Fibroblast of lung (primary cell): ENCODE results near the gene GM2A. TPM values are rescaled to one million over a fixed set of nuclear protein-coding genes. Genes with fewer than 3 reads are reported as not detected.
"Not testable (repeated sequence)": the region's sequence is repeated elsewhere in the genome, so short reads cannot be mapped to it uniquely, and the experiment has no call there.

Experiments used
- DNase-seq, 2 donors: peaks; one replicate each; pipeline versions ENCODE4 v3.0.0 to v3.0.0-alpha.2; 2010; ENCODE audit warnings: low read depth in 2 of 2
- H2AFZ ChIP-seq: 2 replicates; pipeline ENCODE4 v1.5.1; 2012; ENCODE audit warnings: low read length, control low read depth, inconsistent platforms
- H3K27ac ChIP-seq: 2 replicates; pipeline ENCODE4 v1.5.1; 2011; ENCODE audit warnings: low read length, control low read depth; ENCODE audit not compliant: insufficient read depth
- H3K27me3 ChIP-seq: 2 replicates; pipeline ENCODE4 v1.5.1; 2011; ENCODE audit warnings: mild to moderate bottlenecking, low read length; ENCODE audit not compliant: control insufficient read depth, insufficient read depth
- H3K36me3 ChIP-seq: 2 replicates; pipeline ENCODE4 v1.5.1; 2011; ENCODE audit warnings: low read length; ENCODE audit not compliant: control insufficient read depth, insufficient read depth
- H3K4me1 ChIP-seq: 2 replicates; pipeline ENCODE4 v1.5.1; 2011; ENCODE audit warnings: low read length; ENCODE audit not compliant: control insufficient read depth, insufficient read depth; ENCODE audit errors: extremely low read depth
- H3K4me2 ChIP-seq: 2 replicates; pipeline ENCODE4 v1.5.1; 2011; ENCODE audit warnings: low read length, control low read depth; ENCODE audit not compliant: insufficient read depth; ENCODE audit errors: extremely low read depth
- H3K4me3 ChIP-seq, 4 experiments: fragments of 200-600 bp in 1 of 4; sonication (generic) in 1 of 4; replicated peaks in 1 of 4; 2 replicates each; pipeline ENCODE4 v1.5.1; 2011 to 2016; ENCODE audit warnings: low read length in 4 of 4, low read depth in 3 of 4, mild to moderate bottlenecking in 3 of 4, control low read depth in 2 of 4, inconsistent platforms in 1 of 4, mixed read lengths in 1 of 4; ENCODE audit not compliant: insufficient read depth in 1 of 4; ENCODE audit errors: control extremely low read depth in 1 of 4
- H3K79me2 ChIP-seq: 2 replicates; pipeline ENCODE4 v1.5.1; 2012; ENCODE audit warnings: mild to moderate bottlenecking, low read length, inconsistent platforms; ENCODE audit not compliant: control insufficient read depth, insufficient read depth
- H3K9ac ChIP-seq: 2 replicates; pipeline ENCODE4 v1.5.1; 2011; ENCODE audit warnings: mild to moderate bottlenecking, low read length, control low read depth; ENCODE audit not compliant: insufficient read depth
- H3K9me3 ChIP-seq: 2 replicates; pipeline ENCODE4 v1.5.1; 2012; ENCODE audit warnings: low read depth, low read length; ENCODE audit not compliant: control insufficient read depth, insufficient read depth
- H4K20me1 ChIP-seq: 2 replicates; pipeline ENCODE4 v1.5.1; 2011; ENCODE audit warnings: low read length; ENCODE audit not compliant: control insufficient read depth, insufficient read depth; ENCODE audit errors: extremely low read depth
- EZH2 ChIP-seq: IDR thresholded peaks from 2 replicates; pipeline ENCODE4 v1.5.1; 2012; ENCODE audit warnings: low read length, control low read depth, mild to moderate bottlenecking; ENCODE audit errors: missing control alignments
- polyA plus RNA-seq, 2 donors: library from polyadenylated mRNA; depleted of rRNA in 1 of 2; stranded (reverse) in 1 of 2; unstranded in 1 of 2; fragments of >200 nt; gene quantifications; 2 replicates each; pipeline ENCODE4 v1.2.1, GENCODE V29; 2011 to 2012; ENCODE audit warnings: missing spikeins in 1 of 2
- total RNA-seq: library from RNA; depleted of rRNA; stranded (reverse); fragments of >200 nt; gene quantifications from 2 replicates; pipeline ENCODE4 v1.2.1, GENCODE V29; 2014
- TF ChIP-seq, protein P1 (sequence below), 2 donors: IDR thresholded peaks in 1 of 2; conservative IDR thresholded peaks in 1 of 2; 1 replicate in 1 of 2; 2 replicates in 1 of 2; pipeline ENCODE4 v1.5.1; 2011 to 2012; ENCODE audit warnings: low read length in 2 of 2, control low read depth in 1 of 2, inconsistent platforms in 1 of 2, low read depth in 1 of 2, mild to moderate bottlenecking in 1 of 2

The GM2A gene
- total and polyA plus RNA-seq, 2 donors (not counting 1 experiment from before 2014, with no cell fraction given), result 11.9 to 28.2 TPM

DNA sequence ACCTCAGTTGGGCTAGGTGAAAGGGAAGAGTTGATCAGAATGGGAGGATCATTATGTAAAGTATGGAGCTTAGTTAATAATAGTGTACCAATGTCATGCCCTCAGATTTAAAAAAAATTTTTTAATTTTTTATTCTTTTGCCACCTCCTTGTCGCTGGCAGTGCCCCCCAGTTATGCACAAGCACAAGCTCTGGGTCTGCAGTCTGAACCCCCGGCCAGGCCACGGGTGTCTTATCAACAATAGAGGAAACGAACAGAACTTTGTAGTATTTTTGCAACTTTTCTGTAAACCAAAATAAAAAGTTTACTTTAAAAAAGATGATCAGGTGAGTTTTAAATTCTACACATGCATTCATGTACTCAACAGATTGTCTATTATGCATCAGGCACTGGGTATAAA is 1.4 kb upstream of the GM2A start:
- H3K4me3 ChIP-seq, result no peak overlapping the region
- no peaks in the 10 kb centered on the region for H3K36me3 ChIP-seq
- TF ChIP-seq, protein P1, sequence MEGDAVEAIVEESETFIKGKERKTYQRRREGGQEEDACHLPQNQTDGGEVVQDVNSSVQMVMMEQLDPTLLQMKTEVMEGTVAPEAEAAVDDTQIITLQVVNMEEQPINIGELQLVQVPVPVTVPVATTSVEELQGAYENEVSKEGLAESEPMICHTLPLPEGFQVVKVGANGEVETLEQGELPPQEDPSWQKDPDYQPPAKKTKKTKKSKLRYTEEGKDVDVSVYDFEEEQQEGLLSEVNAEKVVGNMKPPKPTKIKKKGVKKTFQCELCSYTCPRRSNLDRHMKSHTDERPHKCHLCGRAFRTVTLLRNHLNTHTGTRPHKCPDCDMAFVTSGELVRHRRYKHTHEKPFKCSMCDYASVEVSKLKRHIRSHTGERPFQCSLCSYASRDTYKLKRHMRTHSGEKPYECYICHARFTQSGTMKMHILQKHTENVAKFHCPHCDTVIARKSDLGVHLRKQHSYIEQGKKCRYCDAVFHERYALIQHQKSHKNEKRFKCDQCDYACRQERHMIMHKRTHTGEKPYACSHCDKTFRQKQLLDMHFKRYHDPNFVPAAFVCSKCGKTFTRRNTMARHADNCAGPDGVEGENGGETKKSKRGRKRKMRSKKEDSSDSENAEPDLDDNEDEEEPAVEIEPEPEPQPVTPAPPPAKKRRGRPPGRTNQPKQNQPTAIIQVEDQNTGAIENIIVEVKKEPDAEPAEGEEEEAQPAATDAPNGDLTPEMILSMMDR (conservative IDR thresholded peaks at IDR 0.05 in 1 of 2, IDR thresholded peaks at IDR 0.05 in 1 of 2; ENCODE audit: low read depth in 1 of 2, low read length in 2 of 2), result no peak
- H2AFZ ChIP-seq, result no peak overlapping the region
- no peaks in the 10 kb centered on the region for H4K20me1 ChIP-seq
- H3K9ac ChIP-seq, result no peak overlapping the region
- peaks cover 2% of the 10 kb centered on the region for H3K27me3 ChIP-seq
- H3K4me1 ChIP-seq, result no peaks in the 10 kb centered on the region
- DNase-seq, result no peak
- H3K9me3 ChIP-seq, result no peaks in the 10 kb centered on the region
- H3K4me2 ChIP-seq, result no peak overlapping the region
- H3K27ac ChIP-seq, result no peak overlapping the region
- no peaks in the 10 kb centered on the region for H3K79me2 ChIP-seq

DNA sequence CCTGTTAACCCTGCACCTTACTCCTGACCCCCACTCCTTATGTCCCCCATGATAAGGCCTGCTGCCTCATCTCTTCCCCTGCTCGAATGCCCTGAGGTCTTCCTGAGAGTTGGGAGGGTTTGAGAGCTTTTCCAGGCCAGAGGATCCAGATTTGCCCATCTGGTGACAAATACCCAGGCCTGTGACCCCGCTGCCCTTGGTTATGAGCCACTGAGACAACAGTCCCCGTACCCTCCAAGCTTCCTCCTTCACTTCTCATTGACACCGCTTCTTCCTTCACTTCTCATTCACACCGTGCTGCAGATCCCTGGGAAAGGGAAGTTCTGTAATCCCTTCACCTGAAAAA is 593 bp downstream of the GM2A start:
- Histone ChIP-seq H3K79me2 (no peaks in the 10 kb centered on the region), H3K4me1 (no peaks in the 10 kb centered on the region), H3K36me3 (no peaks in the 10 kb centered on the region), H3K27me3 (no peaks in the 10 kb centered on the region), H3K9me3 (no peaks in the 10 kb centered on the region), H3K9ac (peak overlapping the region; percentile 17), H3K27ac (no peak overlapping the region), H4K20me1 (no peaks in the 10 kb centered on the region), H2AFZ (peak overlapping the region; percentile 93), H3K4me3 (peak overlapping the region; percentile 60 to 98 (median 80)), H3K4me2 (peak overlapping the region; percentile 77)
- no peak for DNase-seq
- no peak for TF ChIP-seq EZH2
- TF ChIP-seq, protein P1 (conservative IDR thresholded peaks at IDR 0.05 in 1 of 2, IDR thresholded peaks at IDR 0.05 in 1 of 2; ENCODE audit: low read depth in 1 of 2, low read length in 2 of 2), result no peak

DNA sequence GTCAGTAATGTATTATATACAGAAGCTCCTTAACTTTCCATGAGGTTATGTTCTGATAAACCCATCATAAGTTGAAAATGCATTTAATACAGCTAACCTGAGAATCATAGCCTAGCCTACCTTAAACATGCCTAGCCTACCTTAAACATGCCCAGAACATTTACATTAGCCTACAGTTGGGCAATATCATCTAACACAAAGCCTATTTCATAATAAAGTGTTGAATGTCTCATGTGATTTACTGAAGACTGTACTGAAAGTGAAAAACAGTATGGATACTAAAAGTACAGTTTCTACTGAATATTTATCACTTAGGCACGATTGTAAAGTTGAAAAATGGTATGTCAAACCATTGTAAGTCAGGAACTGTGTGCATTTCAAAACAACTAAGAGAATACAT is 1.6 kb downstream of the GM2A start:
- Histone ChIP-seq H3K4me1 (no peaks in the 10 kb centered on the region), H2AFZ (no peak overlapping the region), H3K27me3 (no peaks in the 10 kb centered on the region), H3K79me2 (no peaks in the 10 kb centered on the region), H3K9ac (no peak overlapping the region), H3K9me3 (no peaks in the 10 kb centered on the region), H3K4me3 (peak overlapping the region in 1 of 4 experiments; percentile 98), H3K36me3 (no peaks in the 10 kb centered on the region), H3K27ac (no peak overlapping the region), H3K4me2 (peak overlapping the region; percentile 19), H4K20me1 (no peaks in the 10 kb centered on the region)
- no peak for DNase-seq
- TF ChIP-seq EZH2, result no peak
- TF ChIP-seq, protein P1 (conservative IDR thresholded peaks at IDR 0.05 in 1 of 2, IDR thresholded peaks at IDR 0.05 in 1 of 2; ENCODE audit: low read depth in 1 of 2, low read length in 2 of 2), result no peak

DNA sequence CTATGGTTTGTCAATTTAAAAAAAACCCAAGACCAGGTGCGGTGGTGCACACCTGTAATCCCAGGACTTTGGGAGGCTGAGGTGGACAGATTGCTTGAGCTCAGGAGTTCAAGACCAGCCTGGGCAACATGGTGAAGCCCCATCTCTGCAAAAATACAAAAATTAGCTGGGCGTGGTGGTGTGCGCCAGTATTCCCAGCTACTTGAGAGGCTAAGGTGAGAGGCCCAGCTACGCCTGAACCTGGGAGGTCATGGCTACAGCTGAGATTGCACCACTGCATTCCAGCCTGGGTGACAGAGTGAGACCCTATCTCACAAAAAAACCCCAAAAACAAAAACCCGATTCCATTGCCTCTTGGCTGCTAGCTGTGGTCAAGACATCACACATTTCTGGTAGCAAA is 2.0 kb downstream of the GM2A start:
- H3K27ac ChIP-seq, H3K4me3 ChIP-seq, H3K9me3 ChIP-seq, H3K4me2 ChIP-seq, DNase-seq, H3K4me1 ChIP-seq, H3K79me2 ChIP-seq, H3K27me3 ChIP-seq, H3K9ac ChIP-seq, H3K36me3 ChIP-seq, H4K20me1 ChIP-seq, H2AFZ ChIP-seq: not testable (repeated sequence)
